Lower leg skin (tissue), 4 donors: Measurements from ENCODE around the gene TSPYL2. TPM values are rescaled to one million over a fixed set of nuclear protein-coding genes. Genes with fewer than 3 reads are reported as not detected.

Source experiments
- DNase-seq, 2 donors: peaks; one replicate each; pipeline ENCODE4 v3.0.0-alpha.2; 2019; ENCODE audit warnings: low spot score in 2 of 2
- H3K4me3 ChIP-seq: fragments of 200-600 bp; sonication (generic); 2 replicates; pipeline ENCODE4 v1.5.1; 2017; ENCODE audit warnings: mild to moderate bottlenecking, low read depth; ENCODE audit not compliant: poor library complexity, severe bottlenecking
- POLR2A ChIP-seq, 2 donors: fragments of 450-650 bp; IDR thresholded peaks; one replicate each; pipeline ENCODE4 v1.6.1; 2016 to 2017; ENCODE audit warnings: antibody characterized with exemption in 2 of 2, mild to moderate bottlenecking in 1 of 2, moderate library complexity in 1 of 2
- WGBS, 2 donors: methylation state at CpG; one replicate each; pipeline ENCODE4 v1.1.5; 2018; 5-methylcytosine and 5-hydroxymethylcytosine counted together
- intact Hi-C: fragments of 100-400 bp; cut with DNase I; formaldehyde crosslinking; loops from one replicate; pipeline ENCODE4 v1.15.0; 2023; ENCODE audit warnings: low total_unique reads
- total RNA-seq, 4 donors: library from RNA; depleted of rRNA; stranded (reverse); fragments of >200 nt; gene quantifications; one replicate each; pipeline ENCODE4 v1.1.0, GENCODE V29; 2016
- TF ChIP-seq, protein P1 (sequence below), 3 donors: fragments of 450-650 bp; IDR thresholded peaks; one replicate each; pipeline ENCODE4 v1.5.1; 2016; ENCODE audit warnings: antibody characterized with exemption in 3 of 3, mild to moderate bottlenecking in 3 of 3, moderate library complexity in 2 of 3

TSPYL2 gene
- total RNA-seq, 4 donors from 2014 or later, result 23.4 to 52.1 (median 36.5) TPM

DNA sequence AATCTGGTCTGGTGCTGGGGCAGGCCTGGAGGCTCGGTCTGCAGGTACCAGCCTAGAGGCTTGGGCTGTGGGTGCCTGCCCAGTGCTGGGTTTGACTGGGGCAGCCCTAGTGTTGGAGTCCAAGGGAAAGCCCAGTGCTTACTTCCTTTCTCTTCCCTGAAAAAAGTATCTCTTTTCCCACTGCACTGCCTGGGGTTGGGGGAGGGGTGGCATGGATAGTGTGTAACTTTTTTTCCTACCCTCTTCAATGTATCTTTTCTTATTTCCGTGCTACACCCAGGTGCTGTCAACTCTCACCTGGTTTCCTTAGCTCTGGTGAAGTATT is 33.3 kb downstream of the TSPYL2 start:
- no peak for TF ChIP-seq POLR2A (IDR thresholded peaks at IDR 0.05)
- TF ChIP-seq, protein P1, sequence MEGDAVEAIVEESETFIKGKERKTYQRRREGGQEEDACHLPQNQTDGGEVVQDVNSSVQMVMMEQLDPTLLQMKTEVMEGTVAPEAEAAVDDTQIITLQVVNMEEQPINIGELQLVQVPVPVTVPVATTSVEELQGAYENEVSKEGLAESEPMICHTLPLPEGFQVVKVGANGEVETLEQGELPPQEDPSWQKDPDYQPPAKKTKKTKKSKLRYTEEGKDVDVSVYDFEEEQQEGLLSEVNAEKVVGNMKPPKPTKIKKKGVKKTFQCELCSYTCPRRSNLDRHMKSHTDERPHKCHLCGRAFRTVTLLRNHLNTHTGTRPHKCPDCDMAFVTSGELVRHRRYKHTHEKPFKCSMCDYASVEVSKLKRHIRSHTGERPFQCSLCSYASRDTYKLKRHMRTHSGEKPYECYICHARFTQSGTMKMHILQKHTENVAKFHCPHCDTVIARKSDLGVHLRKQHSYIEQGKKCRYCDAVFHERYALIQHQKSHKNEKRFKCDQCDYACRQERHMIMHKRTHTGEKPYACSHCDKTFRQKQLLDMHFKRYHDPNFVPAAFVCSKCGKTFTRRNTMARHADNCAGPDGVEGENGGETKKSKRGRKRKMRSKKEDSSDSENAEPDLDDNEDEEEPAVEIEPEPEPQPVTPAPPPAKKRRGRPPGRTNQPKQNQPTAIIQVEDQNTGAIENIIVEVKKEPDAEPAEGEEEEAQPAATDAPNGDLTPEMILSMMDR (IDR thresholded peaks at IDR 0.05), result no peak
- DNase-seq, result no peak
- H3K4me3 ChIP-seq, result no peak overlapping the region
- intact Hi-C loops, result no loop called here
- WGBS, 2 donors, result 71 to 88% methylated on average over 2 of the region's 2 CpGs

DNA sequence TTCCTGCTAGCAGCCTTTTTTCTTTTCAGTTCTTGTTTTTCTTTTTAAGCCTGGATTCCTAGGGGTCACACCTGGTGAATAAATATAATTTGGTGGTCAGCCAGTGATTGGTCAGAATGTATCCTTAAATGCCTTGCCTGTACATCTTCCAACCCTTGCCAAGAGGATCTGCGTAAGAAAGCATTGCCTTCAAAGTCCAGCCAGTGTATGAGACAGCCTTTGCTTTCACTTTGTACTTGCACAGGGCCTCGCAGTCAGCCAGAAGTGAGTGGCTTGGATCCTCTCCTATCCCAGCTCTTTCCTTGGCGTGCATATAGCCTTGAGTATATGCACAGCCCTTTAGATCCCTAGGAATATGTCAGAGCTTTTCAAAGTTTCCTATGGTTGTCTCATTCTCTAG is 33.9 kb downstream of the TSPYL2 start:
- intact Hi-C loops, result no loop called here
- no peak for DNase-seq
- TF ChIP-seq, protein P1 (IDR thresholded peaks at IDR 0.05), result no peak
- TF ChIP-seq POLR2A (IDR thresholded peaks at IDR 0.05), result no peak
- WGBS, 2 donors, result 51 to 54% methylated on average over 3 of the region's 3 CpGs
- H3K4me3 ChIP-seq, result no peak overlapping the region

DNA sequence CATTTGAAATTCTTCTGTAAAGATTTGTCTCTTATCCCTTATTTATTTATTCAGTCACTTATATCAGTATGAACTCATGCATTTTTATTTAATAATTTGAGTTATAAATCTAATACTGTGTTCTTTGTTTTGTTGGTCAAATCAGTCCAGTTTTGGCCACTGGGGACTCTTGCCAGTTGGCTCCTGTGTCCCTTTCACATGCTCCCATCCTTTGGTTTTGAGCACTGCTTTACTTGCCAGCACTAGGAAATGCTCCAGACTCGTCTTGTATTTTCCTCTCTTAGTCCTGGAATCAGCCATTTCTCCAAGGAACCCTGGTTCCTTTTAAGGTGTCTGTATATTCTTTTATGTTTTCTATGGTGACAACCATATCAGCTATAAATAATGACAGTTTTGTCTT is 39.8 kb downstream of the TSPYL2 start:
- H3K4me3 ChIP-seq, result no peak overlapping the region
- intact Hi-C loops, result no loop called here
- 33 to 43% methylated on average over 1 of the region's 1 CpG for WGBS, 2 donors
- no peak for TF ChIP-seq POLR2A (IDR thresholded peaks at IDR 0.05)
- TF ChIP-seq, protein P1 (IDR thresholded peaks at IDR 0.05), result no peak
- DNase-seq, result no peak

DNA sequence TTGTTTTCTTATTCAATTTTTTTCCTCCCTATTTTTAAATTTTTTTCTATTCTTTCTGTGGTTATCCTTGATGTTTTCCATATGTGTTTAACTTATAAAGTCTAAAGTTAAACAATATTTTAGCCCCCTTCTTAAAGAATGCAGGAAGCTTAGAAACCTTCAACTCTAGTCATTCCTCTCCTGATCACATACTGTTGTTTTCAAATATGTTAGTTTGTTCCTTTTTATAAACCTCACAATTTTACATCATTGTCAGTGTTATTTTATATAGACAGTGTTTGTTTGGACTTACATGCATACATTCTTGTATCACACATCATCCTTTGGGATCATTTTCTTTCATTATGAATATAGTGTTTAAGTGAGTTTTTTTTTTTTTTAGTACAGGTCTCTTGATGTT is 43.3 kb downstream of the TSPYL2 start:
- no peak for DNase-seq

DNA sequence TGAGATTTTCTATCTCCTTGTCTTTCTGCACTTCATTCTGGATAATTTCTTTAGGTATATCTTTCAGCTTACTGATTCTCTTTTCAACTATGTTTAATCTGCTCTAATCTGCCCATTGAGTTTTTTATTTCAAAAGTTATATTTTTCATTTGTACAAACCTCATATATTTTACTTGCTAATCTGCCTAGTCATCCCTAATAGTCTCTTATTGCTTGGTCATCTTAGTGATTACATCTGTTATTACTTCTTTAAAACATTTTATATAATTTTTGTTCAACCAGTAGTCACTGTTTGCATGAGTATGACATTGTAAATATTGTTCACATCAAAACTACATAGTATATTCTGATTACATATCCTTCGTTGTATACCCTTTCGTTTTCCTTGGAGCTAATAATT is 44.2 kb downstream of the TSPYL2 start:
- intact Hi-C loops, result no loop called here
- WGBS, 2 donors, result 87 to 100% methylated on average over 2 of the region's 2 CpGs

More for the DNA sequence above, 43.3 kb downstream of the TSPYL2 start:
- TF ChIP-seq, protein P1 (IDR thresholded peaks at IDR 0.05), result no peak
- no peak for TF ChIP-seq POLR2A (IDR thresholded peaks at IDR 0.05)
- no peak overlapping the region for H3K4me3 ChIP-seq
- intact Hi-C loops, result no loop called here

More for the DNA sequence above, 44.2 kb downstream of the TSPYL2 start:
- no peak overlapping the region for H3K4me3 ChIP-seq
- TF ChIP-seq POLR2A (IDR thresholded peaks at IDR 0.05), result no peak
- TF ChIP-seq, protein P1 (IDR thresholded peaks at IDR 0.05), result no peak
- no peak for DNase-seq
